Renal pelvis (tissue), 4 donors: ENCODE results near the gene SRD5A1. TPM values are rescaled to one million over a fixed set of nuclear protein-coding genes. Genes with fewer than 3 reads are reported as not detected.

Source experiments
- DNase-seq: peaks from one replicate; pipeline ENCODE4 v3.0.0-alpha.2; 2013
- polyA plus RNA-seq, 3 donors: library from polyadenylated mRNA; unstranded; fragments of 120-200 nt; gene quantifications; one replicate each; pipeline ENCODE4 v1.2.1, GENCODE V29; 2013; ENCODE audit not compliant: insufficient read length in 3 of 3

The SRD5A1 gene
- polyA plus RNA-seq, 3 donors, result 11.6 to 12.5 (median 11.7) TPM

GRCh38 chr5:6723122-6723815, 90.0 kb downstream of the SRD5A1 start:
- no peak for DNase-seq

DNA sequence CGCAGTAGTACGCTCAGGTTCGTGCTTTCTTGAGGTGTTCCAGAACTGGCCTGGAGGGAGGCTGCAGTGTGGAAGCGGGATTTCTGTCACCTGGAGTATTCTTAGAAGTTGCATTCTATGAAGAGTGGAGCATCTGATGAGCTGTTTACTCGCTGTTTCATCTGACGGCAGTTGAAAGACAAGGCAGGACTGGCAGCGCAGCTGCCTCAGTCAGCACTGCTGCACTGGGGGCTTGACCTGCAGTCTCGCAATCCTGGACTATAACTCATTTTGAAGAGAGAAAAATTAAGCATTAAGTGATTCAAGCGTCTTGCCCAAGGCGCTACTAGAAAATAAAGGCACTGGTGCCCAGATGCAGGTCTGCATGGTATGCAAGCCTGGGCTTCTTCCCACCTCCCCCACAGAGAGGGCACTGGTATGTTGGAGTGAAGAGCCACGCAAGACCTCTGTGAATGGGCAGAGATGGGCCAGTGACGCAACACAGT, 90.6 kb downstream of the SRD5A1 start:
- no peak for DNase-seq

Other genes with a start within 250 kb of the SRD5A1 start
- under 1 TPM; 0.67 to 0.95 (median 0.82) TPM for gene UBE2QL1, start 184.6 kb upstream of the SRD5A1 start, polyA plus RNA-seq
- 100 to 1,000 TPM in 1 of 3 donors, 10 to 100 TPM in 2; 46.1 to 101 (median 61.8) TPM for gene NSUN2, start 396 bp upstream of the SRD5A1 start, polyA plus RNA-seq
- gene TENT4A, start 80.0 kb downstream of the SRD5A1 start, polyA plus RNA-seq, result 10 to 100 TPM; 23.6 to 34.4 (median 30.9) TPM